Measurements from ENCODE around the gene CAMK2A.

DNA sequence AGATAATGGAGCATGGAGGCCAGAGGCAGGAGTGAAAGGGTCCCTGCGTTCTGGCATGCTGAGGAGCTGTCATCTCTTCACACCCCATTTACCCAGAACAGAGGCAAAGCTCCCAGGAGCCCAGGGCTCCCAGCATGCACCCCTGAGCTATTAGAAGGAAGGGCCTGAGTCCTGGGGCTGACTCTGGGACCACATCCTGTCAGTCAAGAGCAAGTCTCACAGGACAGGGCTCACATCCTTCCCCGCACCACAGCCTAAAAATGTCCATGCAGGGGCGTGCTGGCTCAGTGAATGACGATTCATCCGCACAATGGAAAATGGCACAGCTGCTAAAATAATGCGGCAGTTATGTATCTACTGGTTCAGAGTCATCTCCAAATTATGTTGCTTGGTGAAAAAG is 31.4 kb downstream of the CAMK2A start:
- TF ChIP-seq CTCF (IDR thresholded peaks at IDR 0.05) = no peak
- TF ChIP-seq POLR2A (IDR thresholded peaks at IDR 0.05) = no peak
- no peak for TF ChIP-seq EP300 (IDR thresholded peaks at IDR 0.05)
